HepG2 (cell line): Measurements from ENCODE around the gene E2F3. TPM values are rescaled to one million over a fixed set of nuclear protein-coding genes. Genes with fewer than 3 reads are reported as not detected.

Experiments used
- ELF1 ChIP-seq: sonication (generic); formaldehyde crosslinking; IDR thresholded peaks from 2 replicates; pipeline ENCODE4 v1.4.0; 2020; ENCODE audit warnings: missing genetic modification reagents
- FOXK2 ChIP-seq: fragments of 450-650 bp; IDR thresholded peaks from 2 replicates; pipeline ENCODE4 v1.6.1; 2016
- HDAC2 ChIP-seq: sonication (generic); formaldehyde crosslinking; IDR thresholded peaks from 2 replicates; pipeline ENCODE4 v1.4.0; 2020; ENCODE audit warnings: missing genetic modification reagents
- HOXA9 ChIP-seq: sonication (generic); formaldehyde crosslinking; IDR thresholded peaks from 2 replicates; pipeline ENCODE4 v1.8.1; 2022; ENCODE audit warnings: missing genetic modification reagents, mild to moderate bottlenecking, moderate library complexity, borderline replicate concordance
- KDM6A ChIP-seq: IDR thresholded peaks from 2 replicates; pipeline ENCODE4 v1.6.1; 2016; ENCODE audit warnings: low read depth
- KMT2B ChIP-seq: IDR thresholded peaks from 2 replicates; pipeline ENCODE4 v1.6.1; 2016; ENCODE audit warnings: missing genetic modification reagents, missing compliant biosample characterization
- SETDB1 ChIP-seq: sonication (generic); formaldehyde crosslinking; IDR thresholded peaks from 2 replicates; pipeline ENCODE4 v1.5.1; 2020; ENCODE audit warnings: missing genetic modification reagents, mild to moderate bottlenecking, borderline replicate concordance
- SKI ChIP-seq: fragments of 450-650 bp; IDR thresholded peaks from one replicate; pipeline ENCODE4 v1.6.1; 2018; ENCODE audit warnings: mild to moderate bottlenecking; ENCODE audit not compliant: partially characterized antibody
- U2AF2 ChIP-seq: fragments of 200-400 bp; formaldehyde crosslinking; IDR thresholded peaks from 2 replicates; pipeline ENCODE4 v1.6.1; 2017; ENCODE audit warnings: low read depth, mild to moderate bottlenecking, low read length
- ZC3H4 ChIP-seq: sonication (generic); formaldehyde crosslinking; IDR thresholded peaks from 2 replicates; pipeline ENCODE4 v1.4.0; 2020; ENCODE audit warnings: missing genetic modification reagents, borderline replicate concordance
- ZNF20 ChIP-seq: sonication (generic); formaldehyde crosslinking; IDR thresholded peaks from 2 replicates; pipeline ENCODE4 v1.4.0; 2020; ENCODE audit warnings: mild to moderate bottlenecking, moderate library complexity, missing genetic modification reagents
- ZNF205 ChIP-seq: IDR thresholded peaks from 2 replicates; pipeline ENCODE4 v1.6.1; 2018; ENCODE audit warnings: missing biosample characterization, missing genetic modification reagents
- ZNF274 ChIP-seq: sonication (generic); formaldehyde crosslinking; IDR thresholded peaks from 2 replicates; pipeline ENCODE4 v1.5.1; 2020; ENCODE audit warnings: mild to moderate bottlenecking, missing genetic modification reagents
- ZNF562 ChIP-seq: sonication (generic); formaldehyde crosslinking; IDR thresholded peaks from 2 replicates; pipeline ENCODE4 v1.8.0; 2022; ENCODE audit warnings: missing genetic modification reagents, borderline replicate concordance
- polyA plus RNA-seq, 8 experiments: library from polyadenylated mRNA; depleted of rRNA in 3 of 8; stranded (reverse) in 7 of 8; unstranded in 1 of 8; fragments of >200 nt; fragmentation: Illumina TruSeq in 4 of 8; extraction: Trizol in 4 of 8; gene quantifications; 2 replicates each; pipeline versions ENCODE4 v1.2.1 to v1.2.3, GENCODE V29; 2011 to 2016; ENCODE audit warnings: low read depth in 4 of 8, missing spikeins in 1 of 8, mixed read lengths in 1 of 8; ENCODE audit not compliant: insufficient read depth in 1 of 8
- total RNA-seq, 5 experiments: library from RNA; depleted of rRNA; stranded (reverse); fragments of >200 nt; fragmentation: Illumina TruSeq; extraction: Trizol; gene quantifications; 2 replicates each; pipeline ENCODE4 v1.2.3, GENCODE V29; 2016; ENCODE audit warnings: low read depth in 1 of 5
- TF ChIP-seq, protein P1 (sequence below): sonication (generic); formaldehyde crosslinking; IDR thresholded peaks from 2 replicates; pipeline ENCODE4 v1.4.0; 2020; ENCODE audit warnings: mild to moderate bottlenecking, missing genetic modification reagents
- TF ChIP-seq, protein P2 (sequence below): sonication (generic); formaldehyde crosslinking; IDR thresholded peaks from 2 replicates; pipeline ENCODE4 v1.4.0; 2020; ENCODE audit warnings: mild to moderate bottlenecking, missing genetic modification reagents
- TF ChIP-seq, protein P3 (sequence below): IDR thresholded peaks from 2 replicates; pipeline ENCODE4 v1.6.1; 2016; ENCODE audit warnings: mild to moderate bottlenecking
- TF ChIP-seq, protein P4 (sequence below): sonication (generic); formaldehyde crosslinking; IDR thresholded peaks from 2 replicates; pipeline ENCODE4 v1.4.0; 2020; ENCODE audit warnings: missing genetic modification reagents

Gene E2F3
- total and polyA plus RNA-seq, 2 of the 13 experiments (the other 11 are each of a cell fraction or from before 2014, with no cell fraction given) = 8.5 to 12.7 TPM

DNA sequence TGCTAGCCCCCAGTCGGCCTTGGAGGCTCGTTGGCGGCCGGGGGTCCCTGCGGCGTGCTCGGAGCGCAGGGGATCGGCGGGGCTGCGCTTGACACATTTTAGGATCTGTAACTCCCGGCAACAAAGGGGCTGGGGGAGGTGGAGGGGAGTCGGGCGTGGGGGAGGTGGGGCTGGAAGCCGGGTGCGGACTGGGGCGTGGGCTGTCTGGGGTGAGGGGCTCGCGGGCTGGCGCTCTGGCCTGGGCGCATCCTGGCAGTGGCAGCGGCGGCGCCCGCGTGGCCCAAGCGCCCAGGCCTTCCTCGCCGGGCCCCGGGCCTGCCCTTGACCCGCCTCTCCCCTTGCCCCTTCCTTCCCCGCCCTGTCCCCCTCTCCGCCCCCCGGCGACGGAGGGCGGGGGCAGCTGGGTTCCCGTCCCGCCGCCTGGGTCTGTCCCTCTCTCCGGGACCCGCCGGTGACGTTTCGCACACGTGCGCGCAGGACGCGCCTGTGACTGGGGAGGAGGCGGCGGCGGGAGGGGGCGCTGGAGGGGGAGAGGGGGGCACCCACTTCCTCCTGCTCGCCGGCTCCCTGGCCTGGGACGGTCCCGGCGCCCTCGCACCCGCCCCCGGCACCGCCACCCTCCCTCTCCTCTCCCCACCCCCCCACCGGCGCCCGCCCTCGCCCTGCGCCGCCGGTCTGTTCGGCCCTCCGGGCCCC is 1.5 kb downstream of the E2F3 start (continued):
- TF ChIP-seq, protein P1, sequence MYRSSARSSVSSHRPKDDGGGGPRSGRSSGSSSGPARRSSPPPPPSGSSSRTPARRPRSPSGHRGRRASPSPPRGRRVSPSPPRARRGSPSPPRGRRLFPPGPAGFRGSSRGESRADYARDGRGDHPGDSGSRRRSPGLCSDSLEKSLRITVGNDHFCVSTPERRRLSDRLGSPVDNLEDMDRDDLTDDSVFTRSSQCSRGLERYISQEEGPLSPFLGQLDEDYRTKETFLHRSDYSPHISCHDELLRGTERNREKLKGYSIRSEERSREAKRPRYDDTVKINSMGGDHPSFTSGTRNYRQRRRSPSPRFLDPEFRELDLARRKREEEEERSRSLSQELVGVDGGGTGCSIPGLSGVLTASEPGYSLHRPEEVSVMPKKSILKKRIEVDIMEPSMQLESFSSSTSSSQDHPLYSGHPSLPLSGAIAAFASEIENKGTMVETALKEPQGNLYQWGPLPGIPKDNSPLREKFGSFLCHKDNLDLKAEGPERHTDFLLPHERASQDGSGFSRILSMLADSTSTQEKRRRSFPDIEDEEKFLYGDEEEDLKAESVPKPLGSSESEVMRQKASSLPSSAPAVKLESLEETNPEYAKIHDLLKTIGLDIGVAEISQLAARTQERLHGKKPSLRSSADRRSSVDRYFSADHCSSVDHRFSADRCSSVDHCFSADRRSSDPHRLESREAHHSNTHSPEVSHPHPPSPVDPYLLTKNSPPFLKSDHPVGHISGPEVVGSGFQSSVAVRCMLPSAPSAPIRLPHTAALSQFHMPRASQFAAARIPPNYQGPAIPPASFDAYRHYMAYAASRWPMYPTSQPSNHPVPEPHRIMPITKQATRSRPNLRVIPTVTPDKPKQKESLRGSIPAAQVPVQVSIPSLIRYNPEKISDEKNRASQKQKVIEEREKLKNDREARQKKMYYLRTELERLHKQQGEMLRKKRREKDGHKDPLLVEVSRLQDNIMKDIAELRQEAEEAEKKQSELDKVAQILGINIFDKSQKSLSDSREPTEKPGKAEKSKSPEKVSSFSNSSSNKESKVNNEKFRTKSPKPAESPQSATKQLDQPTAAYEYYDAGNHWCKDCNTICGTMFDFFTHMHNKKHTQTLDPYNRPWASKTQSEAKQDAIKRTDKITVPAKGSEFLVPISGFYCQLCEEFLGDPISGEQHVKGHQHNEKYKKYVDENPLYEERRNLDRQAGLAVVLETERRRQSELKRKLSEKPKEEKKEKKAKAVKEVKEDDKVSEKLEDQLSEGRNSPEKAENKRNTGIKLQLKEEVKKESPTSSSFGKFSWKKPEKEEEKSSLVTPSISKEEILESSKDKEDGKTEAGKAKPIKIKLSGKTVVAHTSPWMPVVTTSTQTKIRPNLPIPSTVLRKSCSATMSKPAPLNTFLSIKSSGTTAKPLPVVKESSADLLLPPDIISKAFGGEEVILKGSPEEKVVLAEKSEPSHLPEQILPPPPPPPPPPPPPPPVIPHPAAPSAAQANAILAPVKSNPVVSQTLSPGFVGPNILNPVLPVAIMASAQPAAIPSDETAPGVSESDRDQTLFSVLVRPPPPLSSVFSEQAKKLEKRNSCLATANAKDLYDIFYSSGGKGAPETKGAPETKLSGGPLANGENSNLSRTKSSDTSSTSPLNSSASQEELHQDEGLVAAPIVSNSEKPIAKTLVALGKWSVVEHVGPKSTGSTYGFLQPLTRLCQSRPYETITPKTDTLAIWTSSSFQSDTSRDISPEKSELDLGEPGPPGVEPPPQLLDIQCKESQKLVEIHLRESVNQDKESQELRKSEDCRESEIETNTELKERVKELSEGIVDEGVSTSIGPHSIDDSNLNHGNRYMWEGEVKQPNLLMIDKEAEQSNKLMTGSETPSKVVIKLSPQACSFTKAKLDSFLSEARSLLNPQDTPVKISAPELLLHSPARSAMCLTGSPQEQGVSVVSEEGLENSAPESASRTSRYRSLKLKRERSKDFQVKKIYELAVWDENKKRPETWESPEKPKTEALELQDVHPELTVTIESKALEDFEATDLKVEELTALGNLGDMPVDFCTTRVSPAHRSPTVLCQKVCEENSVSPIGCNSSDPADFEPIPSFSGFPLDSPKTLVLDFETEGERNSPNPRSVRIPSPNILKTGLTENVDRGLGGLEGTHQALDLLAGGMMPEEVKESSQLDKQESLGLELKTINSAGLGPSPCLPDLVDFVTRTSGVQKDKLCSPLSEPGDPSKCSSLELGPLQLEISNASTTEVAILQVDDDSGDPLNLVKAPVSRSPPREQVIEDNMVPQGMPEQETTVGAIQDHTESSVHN = no peak
- TF ChIP-seq HOXA9 (CRISPR knock-in tag) = peak; percentile 68; the same call in 1 of the 2 replicates
- TF ChIP-seq, protein P2, sequence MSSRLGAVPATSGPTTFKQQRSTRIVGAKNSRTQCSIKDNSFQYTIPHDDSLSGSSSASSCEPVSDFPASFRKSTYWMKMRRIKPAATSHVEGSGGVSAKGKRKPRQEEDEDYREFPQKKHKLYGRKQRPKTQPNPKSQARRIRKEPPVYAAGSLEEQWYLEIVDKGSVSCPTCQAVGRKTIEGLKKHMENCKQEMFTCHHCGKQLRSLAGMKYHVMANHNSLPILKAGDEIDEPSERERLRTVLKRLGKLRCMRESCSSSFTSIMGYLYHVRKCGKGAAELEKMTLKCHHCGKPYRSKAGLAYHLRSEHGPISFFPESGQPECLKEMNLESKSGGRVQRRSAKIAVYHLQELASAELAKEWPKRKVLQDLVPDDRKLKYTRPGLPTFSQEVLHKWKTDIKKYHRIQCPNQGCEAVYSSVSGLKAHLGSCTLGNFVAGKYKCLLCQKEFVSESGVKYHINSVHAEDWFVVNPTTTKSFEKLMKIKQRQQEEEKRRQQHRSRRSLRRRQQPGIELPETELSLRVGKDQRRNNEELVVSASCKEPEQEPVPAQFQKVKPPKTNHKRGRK = no peak
- no peak for TF ChIP-seq U2AF2
- peak; percentile 80 for TF ChIP-seq HDAC2 (CRISPR knock-in tag)
- no peak for TF ChIP-seq ZNF20
- peak; percentile 79 for TF ChIP-seq ZC3H4 (CRISPR knock-in tag)
- TF ChIP-seq, protein P3, sequence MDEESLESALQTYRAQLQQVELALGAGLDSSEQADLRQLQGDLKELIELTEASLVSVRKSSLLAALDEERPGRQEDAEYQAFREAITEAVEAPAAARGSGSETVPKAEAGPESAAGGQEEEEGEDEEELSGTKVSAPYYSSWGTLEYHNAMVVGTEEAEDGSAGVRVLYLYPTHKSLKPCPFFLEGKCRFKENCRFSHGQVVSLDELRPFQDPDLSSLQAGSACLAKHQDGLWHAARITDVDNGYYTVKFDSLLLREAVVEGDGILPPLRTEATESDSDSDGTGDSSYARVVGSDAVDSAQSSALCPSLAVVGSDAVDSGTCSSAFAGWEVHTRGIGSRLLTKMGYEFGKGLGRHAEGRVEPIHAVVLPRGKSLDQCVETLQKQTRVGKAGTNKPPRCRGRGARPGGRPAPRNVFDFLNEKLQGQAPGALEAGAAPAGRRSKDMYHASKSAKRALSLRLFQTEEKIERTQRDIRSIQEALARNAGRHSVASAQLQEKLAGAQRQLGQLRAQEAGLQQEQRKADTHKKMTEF (CRISPR knock-in tag) = peak; percentile 82; the same call in 1 of the 2 replicates
- peak; percentile 52; the same call in 1 of the 2 replicates for TF ChIP-seq ELF1
- peak; percentile 74 for TF ChIP-seq SKI
- TF ChIP-seq ZNF205 = 0 out of 2 replicates have a peak, but pooled peaks have one; percentile 51
- TF ChIP-seq FOXK2 = no peak
- no peak for TF ChIP-seq ZNF274 (CRISPR knock-in tag)
- 0 out of 2 replicates have a peak, but pooled peaks have one; percentile 37 for TF ChIP-seq KMT2B
- no peak for TF ChIP-seq ZNF562 (CRISPR knock-in tag)
- TF ChIP-seq KDM6A (CRISPR knock-in tag) = no peak
- TF ChIP-seq, protein P4, sequence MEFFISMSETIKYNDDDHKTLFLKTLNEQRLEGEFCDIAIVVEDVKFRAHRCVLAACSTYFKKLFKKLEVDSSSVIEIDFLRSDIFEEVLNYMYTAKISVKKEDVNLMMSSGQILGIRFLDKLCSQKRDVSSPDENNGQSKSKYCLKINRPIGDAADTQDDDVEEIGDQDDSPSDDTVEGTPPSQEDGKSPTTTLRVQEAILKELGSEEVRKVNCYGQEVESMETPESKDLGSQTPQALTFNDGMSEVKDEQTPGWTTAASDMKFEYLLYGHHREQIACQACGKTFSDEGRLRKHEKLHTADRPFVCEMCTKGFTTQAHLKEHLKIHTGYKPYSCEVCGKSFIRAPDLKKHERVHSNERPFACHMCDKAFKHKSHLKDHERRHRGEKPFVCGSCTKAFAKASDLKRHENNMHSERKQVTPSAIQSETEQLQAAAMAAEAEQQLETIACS (CRISPR knock-in tag) = no peak
- no peak for TF ChIP-seq SETDB1 (CRISPR knock-in tag)
